H54 (cell line): ENCODE measurements around the gene CFAP61.

Source experiments
- DNase-seq: peaks from one replicate; pipeline ENCODE4 v3.0.0; 2011; ENCODE audit warnings: low spot score, mixed read lengths; ENCODE audit not compliant: insufficient read length
- FAIRE-seq: peaks from 3 replicates; lab custom pipeline; 2011; peaks lifted over from hg19 to GRCh38; lab: Jason Lieb, UNC
- POLR2A ChIP-seq: IDR thresholded peaks from 2 replicates; pipeline ENCODE4 v1.6.1; 2011; ENCODE audit warnings: low read depth, mild to moderate bottlenecking, low read length

CFAP61 gene

GRCh38 chr20:20274821-20275220, 222.5 kb downstream of the CFAP61 start:
- TF ChIP-seq POLR2A, result no peak
- DNase-seq, result no peak
- no peak for FAIRE-seq

- FAIRE-seq, result no peak
- DNase-seq, result no peak
- no peak for TF ChIP-seq POLR2A
Observed at GRCh38 chr20:20275636-20276035, 223.3 kb downstream of the CFAP61 start.

GRCh38 chr20:20276811-20277530, 224.6 kb downstream of the CFAP61 start:
- no peak for FAIRE-seq
- TF ChIP-seq POLR2A, result no peak
- no peak for DNase-seq

GRCh38 chr20:20277894-20278335, 225.6 kb downstream of the CFAP61 start:
- TF ChIP-seq POLR2A, result no peak
- no peak for FAIRE-seq
- no peak for DNase-seq

- no peak for TF ChIP-seq POLR2A
- no peak for DNase-seq
- no peak for FAIRE-seq
Observed at GRCh38 chr20:20286061-20286460, 233.7 kb downstream of the CFAP61 start.

GRCh38 chr20:20289331-20289730, 237.0 kb downstream of the CFAP61 start:
- FAIRE-seq (no peak), DNase-seq (no peak)
- no peak for TF ChIP-seq POLR2A

GRCh38 chr20:20292472-20292871, 240.1 kb downstream of the CFAP61 start:
- FAIRE-seq (no peak), DNase-seq (no peak)
- TF ChIP-seq POLR2A, result no peak

- no peak for TF ChIP-seq POLR2A
- DNase-seq (no peak), FAIRE-seq (no peak)
Observed at GRCh38 chr20:20293141-20293540, 240.8 kb downstream of the CFAP61 start.

- TF ChIP-seq POLR2A, result no peak
Observed at GRCh38 chr20:20293691-20294385, 241.5 kb downstream of the CFAP61 start.

GRCh38 chr20:20295621-20296498, 243.5 kb downstream of the CFAP61 start:
- FAIRE-seq (no peak), DNase-seq (no peak)
- TF ChIP-seq POLR2A, result no peak

More at GRCh38 chr20:20293691-20294385, 241.5 kb downstream of the CFAP61 start:
- DNase-seq, result no peak
- FAIRE-seq, result no peak

- no peak for TF ChIP-seq POLR2A
- FAIRE-seq, result no peak
- no peak for DNase-seq
Observed at GRCh38 chr20:20297181-20297580, 244.8 kb downstream of the CFAP61 start.

- TF ChIP-seq POLR2A, result no peak
- no peak for FAIRE-seq
Observed at GRCh38 chr20:20297752-20298151, 245.4 kb downstream of the CFAP61 start.

GRCh38 chr20:20299904-20300303, 247.6 kb downstream of the CFAP61 start:
- DNase-seq (no peak), FAIRE-seq (no peak)
- TF ChIP-seq POLR2A, result no peak

More at GRCh38 chr20:20297752-20298151, 245.4 kb downstream of the CFAP61 start:
- DNase-seq, result no peak

- no peak for FAIRE-seq
- DNase-seq, result no peak
Observed at GRCh38 chr20:20303320-20303719, 251.0 kb downstream of the CFAP61 start.

GRCh38 chr20:20303742-20304141, 251.4 kb downstream of the CFAP61 start:
- DNase-seq, result no peak
- TF ChIP-seq POLR2A, result no peak
- no peak for FAIRE-seq

More at GRCh38 chr20:20303320-20303719, 251.0 kb downstream of the CFAP61 start:
- no peak for TF ChIP-seq POLR2A
